Measurements from ENCODE around the gene HPS4.
"Not testable (repeated sequence)": the region's sequence is repeated elsewhere in the genome, so short reads cannot be mapped to it uniquely, and the experiment has no call there.

Gene HPS4

DNA sequence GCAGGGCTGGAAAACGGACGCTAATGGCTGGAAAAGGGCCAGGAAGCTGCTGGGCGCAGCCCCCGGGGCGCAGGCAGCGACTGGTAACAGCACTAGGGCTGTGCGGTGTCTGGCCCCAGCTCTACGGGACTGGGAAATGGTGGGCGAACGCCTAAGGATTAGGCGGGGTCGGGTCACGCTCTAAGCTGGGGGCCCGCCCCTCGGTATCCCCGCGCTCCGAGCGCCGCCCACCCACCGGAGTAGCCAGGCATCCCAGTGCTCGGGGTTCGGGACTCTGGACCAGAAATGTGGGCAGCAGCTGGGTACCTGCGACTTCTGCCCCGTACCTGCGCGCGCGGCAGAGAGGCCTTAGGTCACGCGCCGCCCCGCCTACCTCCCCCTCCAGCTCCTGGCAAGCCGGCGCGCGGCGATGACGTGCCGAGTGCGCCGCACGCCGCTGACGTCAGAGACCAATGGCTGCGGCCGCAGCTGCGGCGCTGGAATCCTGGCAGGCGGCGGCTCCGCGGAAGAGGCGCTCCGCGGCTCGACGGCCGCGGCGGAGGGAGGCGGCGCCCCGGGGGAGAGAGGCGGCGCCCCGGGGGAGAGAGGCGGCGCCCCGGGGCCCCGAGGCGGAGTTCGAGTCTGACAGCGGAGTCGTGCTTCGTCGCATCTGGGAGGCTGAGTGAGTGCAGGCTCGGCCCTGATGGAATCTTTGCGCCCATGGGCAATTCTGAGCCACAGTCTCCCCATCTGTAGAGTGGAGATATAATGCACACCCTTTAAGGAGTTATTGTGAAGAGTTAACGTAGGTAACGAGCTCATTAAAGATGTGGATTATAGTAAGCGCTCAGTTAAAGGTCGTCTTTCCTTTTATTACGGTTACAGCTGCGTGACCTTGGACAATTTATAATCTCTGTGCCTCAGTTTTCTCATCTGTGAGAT, at the start of gene HPS4, which contains the start of gene SRRD:
Gene HPS4 (minus strand): TSS at position 345 of the 921 bp plus-strand sequence. CDS start 2,021 bp downstream, outside the sequence.
Gene SRRD (plus strand): TSS at position 439 of the 921 bp plus-strand sequence. CDS start 14 bp downstream, at position 453.
- ATAC-seq = peak; percentile 89
- Mint-ChIP-seq H3K9me3 (no peaks in the 10 kb centered on the region), H3K27ac (peak within 1 kb of the TSS; percentile 98), H3K4me1 (peaks cover 68% of the 10 kb centered on the region), H3K4me3 (peak within 1 kb of the TSS; percentile 96), H3K36me3 (peaks cover 57% of the 10 kb centered on the region)
- peak; percentile 95 to 97 for DNase-seq (ENCODE audit: low spot score in 2 of 2)

DNA sequence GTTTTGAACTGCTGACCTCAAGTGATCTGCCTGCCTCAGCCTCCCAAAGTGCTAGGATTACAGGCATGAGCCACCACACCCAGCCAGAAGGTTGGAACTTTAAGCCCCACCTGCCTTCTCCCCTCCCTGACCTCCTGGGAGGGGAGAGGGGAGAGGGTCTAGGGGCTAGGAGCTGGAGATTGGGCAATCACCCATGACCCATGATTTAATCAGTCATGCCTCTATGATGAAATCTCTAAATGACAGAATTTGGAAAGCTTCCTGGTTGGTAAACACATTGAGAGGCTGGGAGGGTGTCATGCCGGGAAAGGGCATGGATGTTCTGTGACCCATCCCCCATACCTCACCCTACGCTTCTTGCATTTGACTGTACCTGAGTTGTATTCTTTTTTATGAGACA, 45.8 kb upstream of the HPS4 start:
- peak overlapping the region; percentile 85 for H3K27ac Mint-ChIP-seq
- no peak overlapping the region for H3K4me3 Mint-ChIP-seq
- H3K36me3 Mint-ChIP-seq = peaks cover 93% of the 10 kb centered on the region
- peaks cover 6% of the 10 kb centered on the region for H3K4me1 Mint-ChIP-seq
- no peak for ATAC-seq
- no peaks in the 10 kb centered on the region for H3K9me3 Mint-ChIP-seq
- DNase-seq (ENCODE audit: low spot score in 2 of 2) = no peak

GRCh38 chr22:26528518-26528917, 44.9 kb upstream of the HPS4 start:
- H3K9me3 Mint-ChIP-seq; H3K4me3 Mint-ChIP-seq; H3K4me1 Mint-ChIP-seq; ATAC-seq; DNase-seq (ENCODE audit: low spot score in 2 of 2): not testable (repeated sequence)
- peak overlapping the region; percentile 85 for H3K27ac Mint-ChIP-seq
- H3K36me3 Mint-ChIP-seq = peaks cover 94% of the 10 kb centered on the region

DNA sequence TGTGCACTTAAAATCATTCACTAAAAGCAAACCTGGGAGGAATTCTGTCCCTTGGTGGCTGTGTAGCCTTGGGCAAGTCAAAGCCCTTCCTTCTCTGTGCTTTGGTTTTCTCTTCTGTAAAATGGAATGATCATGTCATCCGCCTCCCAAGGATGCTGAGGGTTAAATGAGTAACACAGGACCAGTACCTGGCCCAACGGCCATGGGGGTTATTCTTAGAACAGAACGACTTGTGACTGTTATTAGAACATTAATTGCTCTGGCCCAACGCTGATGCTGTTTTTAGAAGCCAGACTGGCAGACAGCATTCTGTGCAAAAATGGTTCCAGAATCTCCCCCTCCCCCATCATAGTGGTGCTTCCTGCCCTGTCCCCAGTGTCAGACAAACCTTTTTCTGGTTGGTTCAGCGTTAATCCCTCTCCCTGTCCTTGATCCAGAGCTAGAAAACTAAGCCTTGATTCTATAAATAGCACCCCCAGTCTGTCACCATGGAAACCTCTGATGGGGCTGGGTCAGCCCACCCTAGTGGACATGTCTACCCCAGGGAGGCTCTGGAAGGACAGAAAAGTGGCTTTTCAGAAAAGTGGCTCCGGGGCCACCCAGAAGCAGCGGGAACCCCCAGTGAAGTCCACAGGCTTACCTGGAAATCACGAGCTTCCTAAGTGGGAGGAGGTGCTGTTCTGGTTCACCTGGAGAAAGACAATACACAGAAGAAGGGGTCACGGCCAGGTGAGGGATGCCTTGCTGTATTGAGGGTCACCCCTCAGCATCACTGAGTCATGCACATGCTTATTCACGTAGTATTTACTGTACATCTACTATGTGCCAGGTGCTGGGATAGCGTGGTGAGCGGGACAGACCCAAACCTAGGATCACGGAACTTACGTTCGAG, 44.2 kb upstream of the HPS4 start:
- no peak for DNase-seq (ENCODE audit: low spot score in 2 of 2)
- no peak for ATAC-seq
- Mint-ChIP-seq H3K36me3 (peaks cover 94% of the 10 kb centered on the region), H3K27ac (peak overlapping the region; percentile 46), H3K4me1 (peaks cover 4% of the 10 kb centered on the region), H3K4me3 (no peak overlapping the region), H3K9me3 (no peaks in the 10 kb centered on the region)

DNA sequence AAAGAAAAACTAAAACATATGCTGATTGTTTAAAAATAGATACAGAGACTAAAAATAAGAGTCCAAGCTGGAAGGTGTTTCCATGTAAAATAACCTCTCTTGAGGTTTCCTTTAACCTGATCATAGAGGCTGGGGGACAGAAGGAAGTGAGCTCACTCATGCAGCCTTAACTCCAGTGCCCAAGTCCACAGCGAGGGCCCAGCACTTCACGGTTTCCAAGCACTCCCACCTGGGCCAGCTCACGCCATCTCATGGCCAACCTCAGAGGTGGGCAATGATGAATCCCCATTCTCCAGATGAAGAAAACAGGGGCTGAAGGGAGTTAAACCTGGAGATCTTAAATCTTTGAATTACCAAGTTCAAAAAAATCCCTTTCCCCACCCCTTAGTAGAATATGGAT, 43.6 kb upstream of the HPS4 start:
- Mint-ChIP-seq H3K4me1 (no peaks in the 10 kb centered on the region), H3K27ac (peak overlapping the region; percentile 54), H3K9me3 (no peaks in the 10 kb centered on the region), H3K4me3 (no peak overlapping the region), H3K36me3 (peaks cover 94% of the 10 kb centered on the region)
- ATAC-seq (no peak), DNase-seq (ENCODE audit: low spot score in 2 of 2) (no peak)

DNA sequence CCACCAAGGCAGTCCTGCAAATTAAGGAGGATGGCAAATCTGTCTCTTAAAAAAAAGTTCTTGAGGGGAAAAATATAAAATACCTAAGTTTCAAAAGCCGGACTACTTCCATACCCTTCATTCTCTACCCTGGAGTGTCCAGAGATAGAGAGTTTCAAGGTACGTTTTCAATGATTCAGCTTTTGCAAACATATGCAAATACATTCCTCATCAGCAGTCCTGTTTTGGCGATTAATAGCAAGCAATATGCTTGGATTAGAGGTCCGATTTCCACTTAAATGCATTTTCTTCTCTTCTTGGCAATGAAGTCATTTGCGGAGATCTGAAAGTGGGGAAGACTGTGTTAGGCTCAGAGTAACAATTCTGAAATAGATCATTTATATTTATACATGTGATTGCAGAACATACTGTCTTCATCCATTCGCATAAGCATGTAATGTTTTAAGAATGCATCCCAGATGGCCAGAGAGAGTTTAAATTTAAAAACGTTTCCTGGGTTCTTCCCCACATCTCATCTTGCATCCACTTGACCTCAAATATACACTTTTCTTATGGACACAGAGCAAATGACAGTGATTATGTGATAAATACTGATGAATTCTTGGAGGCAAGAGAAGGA, 42.5 kb upstream of the HPS4 start:
- H3K27ac Mint-ChIP-seq = peak overlapping the region; percentile 54
- no peak overlapping the region for H3K4me3 Mint-ChIP-seq
- H3K36me3 Mint-ChIP-seq = peaks cover 84% of the 10 kb centered on the region
- H3K4me1 Mint-ChIP-seq = no peaks in the 10 kb centered on the region
- DNase-seq (ENCODE audit: low spot score in 2 of 2) (no peak), ATAC-seq (no peak)
- no peaks in the 10 kb centered on the region for H3K9me3 Mint-ChIP-seq

GRCh38 chr22:26524870-26525269, 41.3 kb upstream of the HPS4 start:
- Mint-ChIP-seq H3K4me3 (no peak overlapping the region), H3K36me3 (peaks cover 72% of the 10 kb centered on the region), H3K4me1 (no peaks in the 10 kb centered on the region), H3K9me3 (no peaks in the 10 kb centered on the region), H3K27ac (no peak overlapping the region)
- DNase-seq (ENCODE audit: low spot score in 2 of 2) = no peak
- no peak for ATAC-seq

GRCh38 chr22:26522592-26522991, 39.0 kb upstream of the HPS4 start:
- no peaks in the 10 kb centered on the region for H3K9me3 Mint-ChIP-seq
- H3K36me3 Mint-ChIP-seq = peaks cover 50% of the 10 kb centered on the region
- DNase-seq (ENCODE audit: low spot score in 2 of 2) (no peak), ATAC-seq (no peak)
- no peak overlapping the region for H3K4me3 Mint-ChIP-seq
- no peaks in the 10 kb centered on the region for H3K4me1 Mint-ChIP-seq
- H3K27ac Mint-ChIP-seq = no peak overlapping the region

DNA sequence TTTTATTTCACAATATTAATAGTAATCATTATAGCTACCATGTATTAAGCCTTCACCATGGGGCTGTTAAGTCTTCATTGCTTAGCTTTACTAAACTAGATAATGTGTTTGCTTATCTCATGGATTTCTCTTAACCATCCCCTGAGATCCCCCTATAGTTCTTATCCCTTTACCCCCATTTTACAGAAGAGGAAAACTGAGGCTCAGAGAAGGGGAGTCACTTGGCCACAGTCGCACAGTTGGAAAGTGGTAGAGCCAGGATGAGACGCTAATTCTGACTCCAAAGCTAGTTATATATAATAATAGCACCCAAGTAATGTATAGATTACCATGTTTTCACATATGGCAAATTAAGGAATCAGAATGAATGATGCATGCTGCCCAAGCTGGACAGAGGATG, 38.4 kb upstream of the HPS4 start:
- peak overlapping the region; percentile 14 for H3K27ac Mint-ChIP-seq
- H3K36me3 Mint-ChIP-seq = peaks cover 44% of the 10 kb centered on the region
- no peak for ATAC-seq
- H3K4me3 Mint-ChIP-seq = no peak overlapping the region
- H3K4me1 Mint-ChIP-seq = no peaks in the 10 kb centered on the region
- H3K9me3 Mint-ChIP-seq = no peaks in the 10 kb centered on the region
- no peak for DNase-seq (ENCODE audit: low spot score in 2 of 2)

DNA sequence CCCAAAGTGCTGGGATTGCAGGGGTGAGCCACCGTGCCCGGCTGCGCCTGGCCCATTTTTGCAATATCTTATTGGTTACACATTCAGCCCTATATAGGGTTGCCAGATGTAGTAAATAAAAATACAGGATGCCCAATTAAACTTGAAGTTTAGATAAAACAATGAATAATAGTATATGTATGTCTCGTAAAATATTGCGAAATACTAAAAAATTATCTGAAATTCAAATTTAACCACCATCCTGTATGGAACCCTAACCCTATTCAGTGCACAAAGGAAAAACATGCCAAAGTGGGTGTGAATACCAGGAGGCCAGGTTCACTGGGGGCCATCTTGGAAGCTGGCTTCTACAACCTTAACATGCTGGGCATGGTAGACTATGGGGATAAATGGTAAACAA, 33.8 kb upstream of the HPS4 start:
- ATAC-seq (no peak), DNase-seq (ENCODE audit: low spot score in 2 of 2) (no peak)
- Mint-ChIP-seq H3K9me3 (no peaks in the 10 kb centered on the region), H3K36me3 (peaks cover 5% of the 10 kb centered on the region), H3K27ac (no peak overlapping the region), H3K4me1 (peaks cover 18% of the 10 kb centered on the region), H3K4me3 (no peak overlapping the region)

DNA sequence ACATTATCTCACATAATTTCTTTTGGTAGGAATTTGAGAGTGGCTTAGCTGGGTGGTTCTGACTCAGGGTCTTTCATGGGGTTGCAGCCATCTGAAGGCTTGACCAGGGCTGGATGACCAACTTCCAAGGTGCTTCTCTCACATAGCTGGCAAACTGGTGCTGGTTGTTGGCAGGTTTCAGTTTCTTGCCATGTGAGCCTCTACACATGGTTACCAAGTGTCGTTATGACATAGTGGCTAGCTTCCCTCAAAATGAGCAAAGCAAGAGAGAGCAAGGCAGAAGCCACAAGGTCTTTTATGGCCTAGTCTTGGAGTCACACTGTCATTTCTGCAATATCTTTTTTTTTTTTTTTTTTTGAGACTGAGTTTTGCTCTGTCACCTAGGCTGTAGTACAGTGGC, 32.9 kb upstream of the HPS4 start:
- Mint-ChIP-seq H3K4me3 (no peak overlapping the region), H3K4me1 (peaks cover 24% of the 10 kb centered on the region), H3K9me3 (no peaks in the 10 kb centered on the region), H3K27ac (no peak overlapping the region), H3K36me3 (peaks cover 6% of the 10 kb centered on the region)
- no peak for DNase-seq (ENCODE audit: low spot score in 2 of 2)
- peak; percentile 56 for ATAC-seq

DNA sequence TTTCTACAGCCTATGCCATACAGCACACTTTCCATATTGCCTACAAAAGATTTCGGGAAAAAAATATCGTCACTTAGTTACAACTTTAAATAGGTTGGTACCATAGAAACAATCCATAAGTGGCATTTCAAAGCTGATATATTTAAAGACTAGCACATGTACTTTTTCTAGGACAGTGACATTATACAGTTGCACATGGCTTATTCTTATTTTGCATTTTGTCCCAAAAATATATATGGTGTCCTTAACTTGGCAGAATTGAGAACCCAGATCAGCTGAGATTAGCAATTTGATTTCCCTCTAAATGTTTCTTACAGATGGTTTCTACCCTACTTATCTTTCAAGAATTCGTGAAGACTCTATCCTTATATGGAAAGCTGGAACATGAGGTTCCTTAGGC, 32.3 kb upstream of the HPS4 start:
- H3K36me3 Mint-ChIP-seq = peaks cover 10% of the 10 kb centered on the region
- no peak overlapping the region for H3K27ac Mint-ChIP-seq
- ATAC-seq = no peak
- peaks cover 29% of the 10 kb centered on the region for H3K4me1 Mint-ChIP-seq
- no peak for DNase-seq (ENCODE audit: low spot score in 2 of 2)
- no peak overlapping the region for H3K4me3 Mint-ChIP-seq
- no peaks in the 10 kb centered on the region for H3K9me3 Mint-ChIP-seq

DNA sequence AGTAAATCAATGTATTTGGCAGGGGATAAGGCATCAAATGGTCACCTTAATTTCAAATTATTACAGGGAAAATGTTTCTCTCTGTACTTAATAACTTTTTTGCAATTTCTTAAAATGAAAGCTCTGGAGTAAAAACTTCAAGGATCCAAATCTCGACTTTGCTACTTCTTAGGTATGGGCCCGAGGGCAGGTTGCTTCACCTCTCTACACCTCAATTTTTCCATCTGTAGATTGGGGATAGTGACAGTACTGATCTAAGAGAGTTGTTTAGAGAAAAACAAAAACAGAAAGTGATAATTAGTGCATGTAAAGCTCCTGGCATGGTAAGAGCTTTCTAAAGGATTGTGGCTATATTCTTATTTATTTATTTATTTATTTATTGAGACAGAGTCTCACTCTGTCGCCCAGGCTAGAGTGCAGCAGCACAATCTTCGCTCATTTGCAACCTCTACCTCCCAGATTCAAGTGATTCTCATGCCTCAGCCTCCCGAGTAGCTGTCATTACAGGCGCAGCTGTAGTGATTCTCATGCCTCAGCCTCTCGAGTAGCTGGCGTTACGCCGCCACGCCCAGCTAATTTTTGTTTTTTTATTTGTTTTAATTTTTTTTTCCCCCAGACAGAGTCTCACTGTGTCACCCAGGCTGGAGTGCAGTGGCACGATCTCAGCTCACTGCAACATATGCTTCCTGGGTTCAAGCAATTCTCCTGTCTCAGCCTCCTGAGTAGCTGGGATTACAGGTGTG, 31.0 kb upstream of the HPS4 start:
- ATAC-seq (no peak), DNase-seq (ENCODE audit: low spot score in 2 of 2) (no peak)
- H3K4me1 Mint-ChIP-seq = peaks cover 32% of the 10 kb centered on the region
- no peak overlapping the region for H3K4me3 Mint-ChIP-seq
- H3K36me3 Mint-ChIP-seq = peaks cover 23% of the 10 kb centered on the region
- H3K9me3 Mint-ChIP-seq = no peaks in the 10 kb centered on the region
- no peak overlapping the region for H3K27ac Mint-ChIP-seq

GRCh38 chr22:26513838-26514237, 30.3 kb upstream of the HPS4 start:
- Mint-ChIP-seq H3K4me3 (peak overlapping the region; percentile 99), H3K9me3 (no peaks in the 10 kb centered on the region), H3K4me1 (peaks cover 39% of the 10 kb centered on the region), H3K27ac (peak overlapping the region; percentile 10), H3K36me3 (peaks cover 31% of the 10 kb centered on the region)
- DNase-seq (ENCODE audit: low spot score in 2 of 2) (no peak), ATAC-seq (no peak)
